Duodenal mucosa (tissue), 2 donors: Measurements from ENCODE around the gene SNRPA.

Experiments
- H3K27ac ChIP-seq: one replicate; pipeline ENCODE4 v1.7.0; 2013; ENCODE audit warnings: low read depth, low read length
- H3K27me3 ChIP-seq, 2 donors: one replicate each; pipeline ENCODE4 v1.7.0; 2013; ENCODE audit warnings: low read length in 2 of 2, control low read depth in 1 of 2; ENCODE audit not compliant: insufficient read depth in 2 of 2, control insufficient read depth in 1 of 2
- H3K36me3 ChIP-seq, 2 donors: one replicate each; pipeline ENCODE4 v1.7.0; 2013; ENCODE audit warnings: low read length in 2 of 2, control low read depth in 1 of 2; ENCODE audit not compliant: insufficient read depth in 2 of 2, control insufficient read depth in 1 of 2
- H3K4me1 ChIP-seq, 2 donors: one replicate each; pipeline ENCODE4 v1.7.0; 2013; ENCODE audit warnings: low read length in 2 of 2, control low read depth in 1 of 2; ENCODE audit not compliant: insufficient read depth in 2 of 2, control insufficient read depth in 1 of 2
- H3K4me3 ChIP-seq, 2 donors: one replicate each; pipeline ENCODE4 v1.7.0; 2013; ENCODE audit warnings: low read length in 2 of 2, low read depth in 1 of 2
- H3K9ac ChIP-seq, 2 donors: one replicate each; pipeline ENCODE4 v1.7.0; 2013; ENCODE audit warnings: low read length in 2 of 2, low read depth in 1 of 2
- H3K9me3 ChIP-seq, 2 donors: one replicate each; pipeline ENCODE4 v1.7.0; 2013; ENCODE audit warnings: low read length in 2 of 2, control low read depth in 1 of 2; ENCODE audit not compliant: control insufficient read depth in 1 of 2

SNRPA gene

DNA sequence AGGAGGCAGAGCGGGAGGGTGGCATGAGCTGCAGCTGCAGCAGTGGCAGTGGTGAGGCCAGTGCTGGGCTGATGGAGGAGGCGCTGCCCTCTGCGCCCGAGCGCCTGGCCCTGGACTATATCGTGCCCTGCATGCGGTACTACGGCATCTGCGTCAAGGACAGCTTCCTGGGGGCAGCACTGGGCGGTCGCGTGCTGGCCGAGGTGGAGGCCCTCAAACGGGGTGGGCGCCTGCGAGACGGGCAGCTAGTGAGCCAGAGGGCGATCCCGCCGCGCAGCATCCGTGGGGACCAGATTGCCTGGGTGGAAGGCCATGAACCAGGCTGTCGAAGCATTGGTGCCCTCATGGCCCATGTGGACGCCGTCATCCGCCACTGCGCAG is 50.0 kb downstream of the SNRPA start:
- no peak overlapping the region for H3K27ac ChIP-seq
- H3K36me3 ChIP-seq: peaks cover 0 to 27% of the 10 kb centered on the region in 2 donors
- no peaks in the 10 kb centered on the region for H3K27me3 ChIP-seq
- H3K4me1 ChIP-seq: peaks cover 71% of the 10 kb centered on the region in 2 donors
- peak overlapping the region in 1 of 2 donors; percentile 84 for H3K4me3 ChIP-seq
- H3K9ac ChIP-seq: peak overlapping the region in 1 of 2 donors; percentile 32
- H3K9me3 ChIP-seq: no peaks in the 10 kb centered on the region

DNA sequence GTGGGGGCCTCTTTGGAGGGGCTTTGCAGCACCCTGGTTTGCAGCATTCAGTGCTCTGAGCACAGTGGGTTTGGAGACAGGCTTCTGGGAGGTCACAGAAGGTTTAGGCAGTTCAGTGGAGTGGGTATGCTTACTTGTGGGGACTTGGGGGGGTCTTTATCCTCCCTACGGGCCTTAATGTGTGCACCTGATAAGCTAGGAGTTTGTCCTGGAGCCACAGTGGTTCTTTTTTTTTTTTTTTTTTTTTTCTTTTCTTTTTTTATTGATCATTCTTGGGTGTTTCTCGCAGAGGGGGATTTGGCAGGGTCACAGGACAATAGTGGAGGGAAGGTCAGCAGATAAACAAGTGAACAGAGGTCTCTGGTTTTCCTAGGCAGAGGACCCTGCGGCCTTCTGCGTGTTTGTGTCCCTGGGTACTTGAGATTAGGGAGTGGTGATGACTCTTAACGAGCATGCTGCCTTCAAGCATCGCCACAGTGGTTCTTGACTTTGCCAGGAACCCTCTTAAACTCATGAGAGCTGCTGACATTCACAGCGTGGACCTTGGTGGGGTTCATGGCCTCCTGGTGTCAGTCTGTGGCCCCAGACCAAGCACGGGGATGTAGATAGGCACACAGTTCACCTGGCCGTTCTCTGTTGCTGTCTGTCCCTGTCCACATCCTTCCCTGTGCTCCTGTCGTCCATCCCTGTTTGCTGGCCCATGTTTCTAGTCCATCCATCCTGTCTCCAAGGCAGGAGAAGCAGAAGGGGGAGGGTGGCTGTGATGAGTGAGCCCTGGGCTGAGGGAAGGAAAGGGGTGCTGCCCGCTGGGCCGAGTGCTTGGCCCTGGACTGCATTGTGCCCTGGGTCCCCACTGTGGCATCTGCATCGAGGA is 50.7 kb downstream of the SNRPA start:
- H3K9me3 ChIP-seq: no peaks in the 10 kb centered on the region
- H3K9ac ChIP-seq: peak overlapping the region; percentile 20 to 72
- H3K36me3 ChIP-seq: peaks cover 0 to 23% of the 10 kb centered on the region in 2 donors
- H3K27me3 ChIP-seq: no peaks in the 10 kb centered on the region
- H3K27ac ChIP-seq: peak overlapping the region; percentile 64
- peak overlapping the region; percentile 43 to 84 for H3K4me3 ChIP-seq
- H3K4me1 ChIP-seq: peaks cover 76 to 78% of the 10 kb centered on the region in 2 donors

DNA sequence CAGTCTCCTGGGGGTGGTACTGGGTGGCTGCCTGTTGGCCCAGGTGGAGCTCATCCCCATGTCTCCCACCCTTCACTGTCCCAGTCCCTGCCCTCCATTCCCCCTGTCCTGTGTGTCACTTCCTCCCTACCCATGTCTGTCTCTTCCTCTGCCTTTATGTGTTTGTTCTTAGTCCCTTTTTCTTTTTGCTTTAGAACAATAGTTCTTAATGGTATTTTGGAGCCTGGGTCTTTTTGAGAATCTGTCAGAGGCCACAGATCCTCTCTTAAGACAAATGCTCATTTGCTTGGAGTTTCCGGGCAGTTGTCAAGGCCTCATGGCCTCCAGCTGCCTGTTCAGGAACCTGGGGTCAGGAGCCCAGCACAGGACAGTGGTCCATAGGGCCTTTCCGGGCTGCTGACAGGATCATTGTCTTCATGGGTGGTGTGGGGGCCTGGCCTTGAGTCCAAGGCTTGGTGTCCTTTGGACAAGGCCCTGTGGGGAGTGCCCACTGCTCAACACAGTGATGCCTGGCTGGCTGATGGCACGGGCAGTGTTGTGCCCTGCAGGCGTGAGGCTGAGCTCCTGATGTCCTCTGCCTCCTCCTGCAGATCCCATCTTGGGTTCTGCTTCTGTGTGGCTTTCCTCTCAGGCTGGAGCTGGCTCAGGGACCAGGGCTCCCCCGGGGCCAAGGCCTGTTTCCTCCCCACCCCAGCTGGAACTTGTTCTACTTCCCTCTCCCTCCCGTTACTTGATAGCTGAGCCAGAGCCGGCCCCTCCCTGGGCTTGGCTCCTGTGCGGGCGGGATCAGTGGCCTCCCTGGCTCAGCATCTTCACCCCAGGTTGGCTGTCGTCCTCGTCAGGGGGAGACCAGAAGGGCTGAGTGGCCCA is 51.5 kb downstream of the SNRPA start:
- Histone ChIP-seq H3K9ac (peak overlapping the region; percentile 20 to 72), H3K27me3 (no peaks in the 10 kb centered on the region), H3K27ac (peak overlapping the region; percentile 64), H3K9me3 (no peaks in the 10 kb centered on the region), H3K36me3 (peaks cover 4 to 27% of the 10 kb centered on the region in 2 donors), H3K4me1 (peaks cover 79 to 80% of the 10 kb centered on the region in 2 donors), H3K4me3 (peak overlapping the region; percentile 43 to 65)

DNA sequence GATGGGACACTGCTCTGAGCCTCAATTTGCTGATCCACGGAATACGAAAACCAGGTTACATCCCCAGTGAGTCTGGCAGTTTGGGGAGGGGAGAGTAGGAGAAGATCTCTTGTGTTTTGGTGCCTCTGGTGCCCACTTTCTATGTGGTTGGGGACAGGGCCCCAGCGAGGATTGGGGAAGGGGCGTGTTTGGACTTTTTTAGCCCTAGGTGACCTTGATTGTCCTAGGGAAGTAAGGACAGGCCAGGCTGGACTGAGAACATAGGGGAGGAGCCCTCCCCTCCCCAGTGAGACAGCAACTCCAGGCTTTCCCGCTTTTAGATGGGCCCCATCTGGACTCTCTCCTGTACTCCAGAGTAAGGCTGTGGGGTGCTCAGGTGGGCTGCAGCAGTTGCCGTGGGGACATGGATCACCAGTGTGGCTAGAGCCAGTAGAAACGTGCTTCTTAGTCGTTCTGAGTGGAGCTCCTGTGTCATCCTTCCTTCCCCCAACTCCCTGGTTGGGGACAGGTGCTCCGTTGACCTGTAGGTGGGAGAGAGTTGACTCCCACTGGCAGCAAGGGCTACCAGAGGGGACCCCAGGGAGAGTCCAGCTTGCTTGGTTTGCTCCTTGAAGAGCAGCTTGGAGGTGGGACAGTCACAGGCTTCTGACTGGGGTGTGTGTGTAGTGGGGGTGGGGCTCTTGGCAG is 52.3 kb downstream of the SNRPA start:
- H3K9ac ChIP-seq: peak overlapping the region; percentile 20 to 62
- peaks cover 71 to 72% of the 10 kb centered on the region in 2 donors for H3K4me1 ChIP-seq
- H3K27ac ChIP-seq: peak overlapping the region; percentile 64
- peaks cover 9 to 35% of the 10 kb centered on the region in 2 donors for H3K36me3 ChIP-seq
- H3K27me3 ChIP-seq: no peaks in the 10 kb centered on the region
- H3K4me3 ChIP-seq: peak overlapping the region; percentile 29 to 43
- no peaks in the 10 kb centered on the region for H3K9me3 ChIP-seq

DNA sequence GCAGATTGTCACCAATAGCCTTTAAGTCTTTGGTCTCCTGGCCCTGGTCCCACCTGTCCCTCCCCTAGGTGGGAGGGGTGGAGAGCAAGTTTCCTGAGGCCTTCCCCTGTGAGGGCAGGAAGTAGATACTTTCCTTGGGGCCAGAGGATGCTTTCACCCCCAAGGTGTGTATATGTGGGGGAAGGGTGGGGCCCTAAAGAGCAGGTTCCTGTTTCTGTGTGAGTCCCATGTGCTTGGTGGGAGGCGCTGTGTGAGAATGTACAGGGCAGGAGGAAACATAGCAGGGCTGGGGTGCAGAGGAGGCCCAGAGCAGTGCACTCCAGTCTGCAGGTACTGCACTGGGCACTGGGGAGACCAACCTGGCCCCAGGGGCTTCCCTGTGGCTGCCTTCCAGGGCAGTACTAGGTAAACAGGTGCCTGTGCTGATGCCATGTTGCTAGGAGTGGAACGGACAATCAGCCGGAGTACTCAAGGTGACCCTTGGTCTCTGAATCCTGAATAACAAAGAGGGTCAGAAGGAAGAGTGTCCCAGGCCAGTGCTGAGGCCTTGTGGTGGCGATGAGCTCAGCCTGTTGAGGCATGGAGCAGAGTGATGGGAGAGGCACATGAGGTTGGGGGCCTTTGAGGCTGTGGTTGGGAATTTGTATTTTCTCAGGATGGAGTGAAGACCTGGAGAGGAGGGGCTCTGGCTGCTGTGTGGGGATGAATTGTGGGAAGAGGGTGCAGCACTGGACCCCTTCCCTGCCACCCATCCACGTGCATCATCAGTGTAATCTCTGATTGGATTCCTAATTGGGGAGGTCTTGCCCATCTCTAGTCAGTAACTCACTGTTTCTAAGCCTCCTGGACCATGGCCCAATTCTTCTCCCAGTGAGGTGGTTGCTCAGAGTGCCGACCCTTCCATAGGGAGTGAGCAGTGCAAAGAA is 53.1 kb downstream of the SNRPA start:
- peak overlapping the region; percentile 20 to 62 for H3K9ac ChIP-seq
- peak overlapping the region; percentile 29 to 43 for H3K4me3 ChIP-seq
- H3K36me3 ChIP-seq: peaks cover 13 to 42% of the 10 kb centered on the region in 2 donors

DNA sequence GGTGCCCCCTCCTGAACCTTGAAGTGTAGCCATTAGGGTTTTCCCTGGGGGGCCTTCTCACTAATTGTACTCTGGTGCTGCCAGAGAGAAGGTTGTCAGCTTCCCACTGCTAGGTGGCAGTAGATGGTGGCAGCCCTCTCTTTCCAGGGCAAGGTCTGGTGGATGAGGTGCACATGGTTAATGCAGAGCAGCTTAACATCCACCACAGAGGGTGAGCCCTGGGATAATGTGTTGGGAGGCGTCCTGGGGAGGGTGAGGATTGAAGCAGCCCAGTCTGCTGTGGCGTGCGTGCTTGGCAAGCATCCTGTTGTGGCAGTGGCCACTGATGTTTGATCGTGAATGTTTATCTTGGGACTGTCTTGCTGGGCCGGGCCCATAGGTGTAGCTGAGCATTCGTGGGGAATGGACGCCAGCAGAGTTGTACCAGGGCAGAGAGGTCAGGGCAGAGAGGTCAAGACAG is 53.8 kb downstream of the SNRPA start:
- Histone ChIP-seq H3K4me1 (peaks cover 71 to 76% of the 10 kb centered on the region in 2 donors), H3K4me3 (no peak overlapping the region), H3K9ac (peak overlapping the region in 1 of 2 donors; percentile 20), H3K36me3 (peaks cover 13 to 46% of the 10 kb centered on the region in 2 donors), H3K27ac (no peak overlapping the region), H3K9me3 (no peaks in the 10 kb centered on the region), H3K27me3 (no peaks in the 10 kb centered on the region)

More for the DNA sequence above, 53.1 kb downstream of the SNRPA start:
- H3K4me1 ChIP-seq: peaks cover 71 to 72% of the 10 kb centered on the region in 2 donors
- no peaks in the 10 kb centered on the region for H3K27me3 ChIP-seq
- H3K27ac ChIP-seq: peak overlapping the region; percentile 64
- H3K9me3 ChIP-seq: no peaks in the 10 kb centered on the region

- Histone ChIP-seq H3K9ac (peak overlapping the region in 1 of 2 donors; percentile 14), H3K36me3 (peaks cover 13 to 46% of the 10 kb centered on the region in 2 donors), H3K4me3 (no peak overlapping the region), H3K9me3 (no peaks in the 10 kb centered on the region), H3K4me1 (peaks cover 66 to 77% of the 10 kb centered on the region in 2 donors), H3K27ac (no peak overlapping the region), H3K27me3 (no peaks in the 10 kb centered on the region)
These were observed 54.4 kb downstream of the SNRPA start for GRCh38 chr19:40805258-40805868.

GRCh38 chr19:40806423-40807146 is 55.6 kb downstream of the SNRPA start:
- Histone ChIP-seq H3K9me3 (no peaks in the 10 kb centered on the region), H3K4me3 (peak overlapping the region in 1 of 2 donors; percentile 19), H3K36me3 (peaks cover 13 to 36% of the 10 kb centered on the region in 2 donors), H3K4me1 (peaks cover 60 to 71% of the 10 kb centered on the region in 2 donors), H3K27ac (peak overlapping the region; percentile 42), H3K9ac (no peak overlapping the region), H3K27me3 (no peaks in the 10 kb centered on the region)
